ENCODE measurements around the gene TRAK1.

The TRAK1 gene

DNA sequence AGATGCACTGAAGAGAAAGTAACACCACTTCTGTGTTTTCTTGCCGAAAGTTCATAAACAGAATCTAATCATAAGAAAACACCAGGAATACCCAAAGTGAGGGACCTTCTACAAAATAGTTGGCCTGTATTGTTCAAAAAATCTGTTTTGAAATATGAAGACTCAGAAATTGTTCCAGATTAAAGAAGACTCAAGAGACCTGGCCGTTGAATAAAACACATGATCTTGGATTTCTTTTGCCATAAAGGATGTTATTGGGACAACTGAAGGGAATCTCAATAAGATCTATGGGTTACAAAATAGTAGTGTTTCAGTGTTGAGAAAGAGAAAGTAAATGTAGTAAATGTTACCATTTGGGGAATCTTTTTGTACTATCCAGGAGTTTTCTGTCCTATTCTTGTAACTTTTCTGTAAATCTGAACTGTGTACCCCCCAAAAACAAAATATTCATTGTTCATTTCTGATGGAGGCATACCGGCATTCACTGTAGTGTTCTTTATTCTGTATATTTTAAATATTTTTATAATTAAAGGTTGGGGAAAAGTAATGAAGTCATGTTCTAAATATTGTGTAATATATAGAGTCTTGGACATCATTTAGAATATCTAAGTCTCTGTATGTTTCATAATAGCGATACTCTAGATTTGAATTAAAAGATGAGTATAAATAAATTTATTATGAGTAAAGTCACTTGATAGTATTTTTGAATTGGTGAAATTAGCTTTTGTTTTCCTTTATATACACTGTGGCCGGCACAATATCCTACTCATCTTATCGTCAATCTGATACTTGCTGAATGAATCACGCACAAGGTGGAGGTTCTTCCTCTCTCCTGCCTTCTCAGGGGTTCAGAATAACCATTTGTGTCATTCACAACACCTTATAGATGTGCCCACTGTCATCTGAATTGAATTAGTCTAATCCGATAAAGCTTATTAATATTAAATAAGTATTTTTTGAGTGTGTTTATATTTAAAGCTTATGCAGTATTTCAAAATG is 66.7 kb downstream of the TRAK1 start:
- DNase-seq (ENCODE audit: low read depth), result no peak

- DNase-seq (ENCODE audit: low read depth), result no peak
Observed at GRCh38 chr3:42159147-42159546, 68.0 kb downstream of the TRAK1 start.

DNA sequence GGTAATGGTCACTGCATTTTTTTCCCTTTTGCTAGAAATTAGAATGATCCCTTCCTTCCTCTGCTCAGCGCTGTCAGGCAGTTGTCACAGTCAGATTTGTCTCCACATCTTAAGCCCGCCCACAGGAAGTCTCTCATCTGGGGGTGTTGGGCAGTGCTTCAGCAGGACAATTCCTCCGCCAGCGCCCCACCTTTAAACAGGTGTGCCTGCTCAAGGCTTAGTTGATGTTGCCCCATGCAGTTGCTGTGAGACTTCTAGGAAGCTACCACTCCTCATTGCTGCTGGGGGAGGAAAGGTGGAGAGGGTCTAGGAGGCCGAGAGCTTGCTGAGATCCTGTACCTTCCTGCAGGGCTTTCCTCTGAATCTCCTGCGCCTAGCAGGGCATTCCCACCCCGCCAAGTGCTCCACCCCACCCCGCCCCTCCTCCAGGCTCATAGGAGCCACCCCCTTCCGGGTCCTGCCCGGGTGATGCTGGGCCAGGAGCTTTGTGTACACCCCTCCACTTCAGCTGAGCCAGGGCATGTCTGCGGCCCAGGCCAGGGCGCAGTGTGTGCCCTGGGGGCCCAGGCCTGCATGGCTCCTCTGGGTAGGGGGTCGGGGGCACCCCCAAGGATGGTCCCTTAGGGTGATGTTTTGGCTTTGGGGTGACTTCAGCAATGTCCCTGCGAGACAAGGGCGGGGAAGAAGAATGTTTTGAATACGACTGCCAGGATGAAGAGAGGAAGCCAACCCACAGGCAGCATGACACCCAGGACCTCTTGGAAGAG is 68.7 kb downstream of the TRAK1 start:
- no peak for DNase-seq (ENCODE audit: low read depth)

- DNase-seq (ENCODE audit: low read depth), result no peak
Observed at GRCh38 chr3:42161050-42161935, 70.1 kb downstream of the TRAK1 start.

- no peak for DNase-seq (ENCODE audit: low read depth)
Observed at GRCh38 chr3:42162462-42162861, 71.3 kb downstream of the TRAK1 start.

GRCh38 chr3:42163622-42164244 is 72.6 kb downstream of the TRAK1 start:
- no peak for DNase-seq (ENCODE audit: low read depth)

DNA sequence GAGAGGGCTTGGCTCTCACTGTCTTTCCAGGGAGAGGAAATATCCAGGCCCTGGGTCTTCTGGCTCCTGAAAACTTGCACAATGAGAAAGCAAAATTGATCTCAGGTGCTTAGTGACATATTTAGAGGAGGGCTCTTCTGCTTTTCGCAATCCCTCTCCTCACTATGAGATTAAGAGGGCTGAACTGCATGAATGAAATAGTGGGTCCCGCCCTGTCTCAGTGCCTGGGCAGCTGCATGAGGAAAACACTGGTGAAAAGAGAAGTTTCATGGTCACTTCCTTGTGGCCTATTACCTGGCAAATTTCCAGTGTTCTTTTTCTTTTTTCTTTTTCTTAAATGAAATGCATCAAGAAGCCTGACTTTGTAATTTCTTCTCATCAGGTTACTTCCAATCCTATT is 73.5 kb downstream of the TRAK1 start:
- DNase-seq (ENCODE audit: low read depth), result no peak

GRCh38 chr3:42165211-42165610 is 74.1 kb downstream of the TRAK1 start:
- no peak for DNase-seq (ENCODE audit: low read depth)

- DNase-seq (ENCODE audit: low read depth), result no peak
Observed at GRCh38 chr3:42166214-42166613, 75.1 kb downstream of the TRAK1 start.

DNA sequence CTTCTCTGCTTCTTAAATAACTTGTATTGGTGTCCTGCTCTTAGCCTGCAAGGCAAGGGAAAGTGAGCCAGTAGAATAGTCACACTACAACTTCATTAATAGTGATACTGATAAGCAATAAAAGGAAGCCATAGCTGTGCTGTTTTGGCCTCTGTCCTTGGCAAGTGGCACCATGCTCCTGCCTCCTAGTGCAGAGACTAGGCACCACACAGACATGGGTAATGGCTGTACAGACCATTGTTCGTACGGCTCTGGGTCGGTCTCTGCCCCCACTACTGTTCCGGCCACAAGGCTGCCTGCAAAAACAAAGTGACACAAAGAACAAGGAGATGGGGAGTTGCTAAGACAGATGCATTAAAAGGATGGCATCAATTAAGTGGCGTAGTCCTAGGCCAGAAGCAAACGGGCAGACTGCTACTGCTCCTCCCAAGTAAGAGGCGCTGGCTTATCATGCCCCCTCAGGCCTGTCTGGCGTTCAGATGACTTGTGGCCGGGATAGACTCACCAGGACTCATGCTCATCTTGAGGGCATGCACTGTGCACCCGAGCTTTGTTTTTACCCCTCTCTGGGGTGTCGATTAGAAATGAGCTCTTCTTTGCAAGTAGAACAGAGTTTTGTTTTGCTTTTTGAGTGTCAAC is 75.6 kb downstream of the TRAK1 start:
- DNase-seq (ENCODE audit: low read depth), result no peak

GRCh38 chr3:42169579-42170120 is 78.5 kb downstream of the TRAK1 start:
- DNase-seq (ENCODE audit: low read depth), result no peak

DNA sequence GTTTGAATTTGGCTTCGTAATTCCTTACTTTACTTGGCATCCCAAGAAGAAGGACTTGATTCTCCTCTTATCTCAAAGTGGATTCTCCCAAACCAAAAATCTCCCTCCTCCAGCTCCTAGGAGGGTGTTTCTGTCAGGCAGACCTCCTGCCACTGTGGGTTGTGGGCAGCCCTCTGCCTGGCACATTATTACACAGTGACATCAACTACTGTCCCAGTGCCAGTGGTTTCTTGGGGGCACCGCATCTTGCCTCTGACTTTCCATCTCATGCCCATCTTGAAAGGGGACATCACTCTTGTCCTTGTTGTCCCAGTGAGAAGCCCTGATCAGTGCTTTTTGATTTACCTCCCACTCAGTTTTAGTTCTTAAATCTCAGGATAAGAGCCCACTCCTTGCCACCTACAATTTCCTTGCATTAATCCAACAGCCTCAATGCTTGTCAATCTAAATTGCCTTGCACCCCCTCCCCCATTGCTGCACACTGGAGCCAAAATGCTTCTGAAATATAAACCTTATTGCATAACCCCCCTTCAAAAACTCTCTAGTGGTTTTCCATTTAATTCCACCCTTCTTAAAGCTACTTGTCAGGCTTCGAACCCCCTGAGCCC is 81.0 kb downstream of the TRAK1 start:
- DNase-seq (ENCODE audit: low read depth), result no peak

- no peak for DNase-seq (ENCODE audit: low read depth)
Observed at GRCh38 chr3:42173307-42173706, 82.2 kb downstream of the TRAK1 start.

- DNase-seq (ENCODE audit: low read depth), result no peak
Observed at GRCh38 chr3:42174679-42175385, 83.7 kb downstream of the TRAK1 start.

GRCh38 chr3:42175386-42176240 is 84.5 kb downstream of the TRAK1 start:
- no peak for DNase-seq (ENCODE audit: low read depth)

- DNase-seq (ENCODE audit: low read depth), result no peak
Observed at GRCh38 chr3:42176242-42177034, 85.3 kb downstream of the TRAK1 start.

DNA sequence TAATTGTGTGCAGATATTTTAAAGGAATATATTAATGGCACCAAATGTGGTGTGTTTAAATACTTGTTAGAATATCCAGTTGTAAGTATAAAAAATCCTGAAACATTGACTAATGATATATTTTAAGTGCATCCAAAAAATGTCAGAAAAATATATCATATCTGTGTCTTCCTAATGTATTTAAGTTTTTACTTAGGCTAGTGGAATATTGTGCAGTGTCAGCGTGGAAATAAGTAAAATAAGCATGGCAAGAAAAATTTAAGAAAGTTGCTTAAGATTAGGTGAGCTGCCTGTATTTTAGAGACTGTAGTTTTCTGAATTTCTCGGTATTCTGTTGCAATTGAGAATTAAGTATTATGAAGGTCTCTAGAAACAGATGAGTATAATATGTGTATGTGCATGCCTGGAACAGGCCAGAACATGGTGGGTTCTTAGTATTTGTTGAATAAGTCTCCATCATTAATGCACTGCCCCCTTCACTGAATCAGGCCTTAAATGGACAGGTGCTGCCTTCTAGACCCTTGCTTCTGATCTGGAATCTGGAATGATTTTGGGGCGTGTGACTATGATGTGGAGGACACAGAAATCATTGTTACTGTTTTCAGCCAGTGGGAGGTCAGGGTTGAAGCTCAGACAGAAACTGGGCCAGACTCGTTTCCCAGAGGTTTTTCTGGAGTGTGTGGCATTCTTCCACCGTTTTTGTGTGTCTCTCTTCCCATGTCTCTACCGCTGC is 86.1 kb downstream of the TRAK1 start:
- DNase-seq (ENCODE audit: low read depth), result no peak
